Activated CD8-positive, alpha-beta memory T cell treated with anti-CD3 and anti-CD28 coated beads, Interleukin-2, amount 50 U/mL, for 24 hours (primary cell): ENCODE results near the gene LRRFIP1.

Experiments used
- DNase-seq: peaks from one replicate; pipeline ENCODE4 v3.0.0-alpha.2; 2020; ENCODE audit errors: extremely low read depth

Gene LRRFIP1

GRCh38 chr2:237640493-237640998, 13.2 kb downstream of the LRRFIP1 start:
- DNase-seq = no peak

- no peak for DNase-seq
Observed at GRCh38 chr2:237642038-237642734, 14.8 kb downstream of the LRRFIP1 start.

DNA sequence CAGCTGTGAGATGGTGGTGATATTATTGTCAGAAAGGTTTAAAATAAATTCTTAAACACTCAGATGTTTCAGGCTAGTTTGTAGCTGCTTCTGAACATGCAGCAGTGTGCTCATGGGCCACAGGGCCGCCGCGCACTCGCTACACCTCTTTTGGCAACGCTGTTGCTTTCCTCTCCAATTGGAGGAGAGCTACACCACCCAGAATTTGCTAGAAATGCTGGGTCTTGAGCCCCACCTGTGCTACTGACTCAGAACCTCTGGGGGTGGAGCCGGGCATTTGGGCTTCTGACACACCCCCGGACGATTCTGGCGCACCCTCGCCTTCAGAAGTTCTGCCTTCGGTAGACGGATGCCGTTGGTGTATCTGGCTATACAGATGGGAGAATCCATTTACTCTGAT, 15.7 kb downstream of the LRRFIP1 start:
- no peak for DNase-seq

- no peak for DNase-seq
Observed at GRCh38 chr2:237643582-237644380, 16.4 kb downstream of the LRRFIP1 start.

DNA sequence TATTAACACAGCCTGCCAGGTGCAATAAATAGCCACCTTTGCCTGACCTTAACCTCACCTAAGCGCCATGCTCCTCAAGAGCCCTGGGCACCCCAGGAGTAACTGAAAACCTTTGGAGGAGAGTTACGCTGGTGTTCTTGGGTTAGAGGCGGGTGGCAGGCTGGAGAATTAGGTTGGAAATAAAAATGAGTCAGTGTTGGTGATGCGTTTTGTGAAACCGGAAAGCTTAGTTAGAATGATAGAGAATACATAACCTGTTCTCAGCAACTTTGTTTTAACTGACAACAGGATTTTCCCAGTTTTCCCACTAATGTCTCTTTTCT, 17.0 kb downstream of the LRRFIP1 start:
- DNase-seq = no peak

- DNase-seq = no peak
Observed at GRCh38 chr2:237645261-237645660, 17.9 kb downstream of the LRRFIP1 start.

- no peak for DNase-seq
Observed at GRCh38 chr2:237647176-237648015, 20.0 kb downstream of the LRRFIP1 start.

- no peak for DNase-seq
Observed at GRCh38 chr2:237648016-237648381, 20.6 kb downstream of the LRRFIP1 start.

- no peak for DNase-seq
Observed at GRCh38 chr2:237649541-237650454, 22.4 kb downstream of the LRRFIP1 start.

DNA sequence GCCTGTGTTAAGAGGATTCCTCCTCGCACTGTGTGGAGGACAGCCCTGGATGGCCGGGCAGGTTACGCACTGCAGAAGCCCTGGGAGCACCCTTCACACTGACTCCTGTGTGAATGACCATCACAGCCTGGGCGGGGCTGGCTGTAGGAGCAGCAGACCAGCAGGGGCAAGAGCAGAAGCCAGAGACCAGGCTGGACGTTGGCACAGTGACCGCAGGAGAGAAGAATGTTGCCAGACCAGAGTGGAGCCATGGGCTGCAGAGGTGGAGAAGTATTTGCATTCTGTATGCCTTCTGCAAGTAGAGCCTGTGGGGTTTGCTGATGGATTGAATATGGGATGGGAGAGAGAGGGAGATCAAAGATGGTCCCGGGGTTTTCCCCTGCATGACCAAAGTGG, 23.1 kb downstream of the LRRFIP1 start:
- no peak for DNase-seq

- DNase-seq = no peak
Observed at GRCh38 chr2:237651761-237652160, 24.4 kb downstream of the LRRFIP1 start.

- no peak for DNase-seq
Observed at GRCh38 chr2:237652181-237652580, 24.8 kb downstream of the LRRFIP1 start.

DNA sequence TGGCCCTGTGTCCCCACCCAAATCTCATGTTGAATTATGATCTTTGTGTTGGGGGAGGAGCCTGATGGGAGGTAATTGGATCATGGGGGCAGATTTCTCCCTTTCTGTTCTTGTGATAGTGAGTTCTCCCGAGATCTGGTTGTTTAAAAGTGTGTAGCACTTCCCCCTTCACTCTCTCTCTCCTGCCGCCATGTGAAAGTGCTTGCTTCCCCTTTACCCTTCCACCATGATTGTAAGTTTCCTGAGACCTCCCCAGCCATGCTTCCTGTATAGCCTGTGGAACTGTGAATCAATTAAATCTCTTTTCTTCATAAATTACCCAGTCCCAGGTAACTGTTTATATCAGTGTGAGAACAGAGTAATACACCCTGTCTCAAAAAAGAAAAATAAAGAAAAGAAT, 25.5 kb downstream of the LRRFIP1 start:
- no peak for DNase-seq

DNA sequence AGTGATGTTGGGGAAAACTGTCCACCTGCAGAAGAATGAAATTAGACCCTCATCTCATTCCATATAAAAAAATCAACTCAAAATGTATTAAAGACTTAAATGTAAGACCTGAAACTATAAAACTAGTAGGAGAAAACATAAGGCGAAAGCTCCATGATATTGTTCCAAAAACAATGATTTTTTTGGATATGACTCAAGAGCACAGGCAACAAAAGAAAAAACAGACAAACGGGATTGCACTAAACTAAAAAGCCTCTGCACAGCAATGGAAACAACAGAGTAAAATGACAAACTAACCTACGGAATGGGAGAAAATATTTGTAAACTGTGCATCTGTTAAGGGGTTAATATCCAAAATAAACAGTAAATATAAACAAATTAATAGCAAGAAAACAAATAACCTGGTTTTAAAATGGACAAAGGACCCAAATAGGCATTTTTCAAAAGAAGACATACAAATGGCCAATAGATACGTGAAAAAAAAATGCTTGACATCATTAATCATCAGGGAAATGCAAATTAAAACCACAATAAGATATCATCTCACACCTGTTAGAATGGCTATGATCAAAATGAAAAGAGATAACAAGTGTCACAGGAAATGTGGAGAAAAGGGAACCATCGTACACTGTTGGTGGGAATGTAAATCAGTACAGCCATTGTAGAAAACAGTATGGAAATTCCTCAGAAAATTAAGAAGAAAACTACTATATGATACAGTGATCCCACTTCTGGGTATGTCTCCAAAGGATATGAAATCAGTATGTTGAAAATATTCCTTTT, 26.6 kb downstream of the LRRFIP1 start:
- no peak for DNase-seq

- DNase-seq = no peak
Observed at GRCh38 chr2:237657063-237657462, 29.7 kb downstream of the LRRFIP1 start.

GRCh38 chr2:237660381-237660900, 33.1 kb downstream of the LRRFIP1 start:
- no peak for DNase-seq

- no peak for DNase-seq
Observed at GRCh38 chr2:237661270-237661669, 33.9 kb downstream of the LRRFIP1 start.

GRCh38 chr2:237661799-237662328, 34.5 kb downstream of the LRRFIP1 start:
- no peak for DNase-seq

GRCh38 chr2:237662671-237663093, 35.3 kb downstream of the LRRFIP1 start:
- peak; percentile 12 for DNase-seq

- no peak for DNase-seq
Observed at GRCh38 chr2:237663517-237664110, 36.2 kb downstream of the LRRFIP1 start.
